Astrocyte (in vitro differentiated cells and primary cell): ENCODE results near the gene ZFR2. TPM values are rescaled to one million over a fixed set of nuclear protein-coding genes. Genes with fewer than 3 reads are reported as not detected.
"Not testable (repeated sequence)": the region's sequence is repeated elsewhere in the genome, so short reads cannot be mapped to it uniquely, and the experiment has no call there.

Experiments
- DNase-seq: peaks from one replicate; pipeline ENCODE4 v3.0.0-alpha.2; 2010; ENCODE audit warnings: low read depth
- FAIRE-seq: peaks from 2 replicates; lab custom pipeline; 2011; peaks lifted over from hg19 to GRCh38; lab: Jason Lieb, UNC
- H2AFZ ChIP-seq: 2 replicates; pipeline ENCODE4 v1.6.0; 2012; ENCODE audit warnings: low read depth, low read length, inconsistent platforms
- H3K27ac ChIP-seq: 2 replicates; pipeline ENCODE4 v1.5.1; 2011; ENCODE audit warnings: low read depth, low read length, inconsistent platforms
- H3K27me3 ChIP-seq: 2 replicates; pipeline ENCODE4 v1.6.0; 2011; ENCODE audit warnings: low read length, inconsistent platforms; ENCODE audit not compliant: insufficient read depth
- H3K36me3 ChIP-seq: 2 replicates; pipeline ENCODE4 v1.5.1; 2011; ENCODE audit warnings: low read length, inconsistent platforms; ENCODE audit not compliant: insufficient read depth
- H3K4me1 ChIP-seq: 2 replicates; pipeline ENCODE4 v1.5.1; 2011; ENCODE audit warnings: low read length, inconsistent platforms; ENCODE audit not compliant: insufficient read depth
- H3K4me2 ChIP-seq: 2 replicates; pipeline ENCODE4 v1.6.0; 2012; ENCODE audit warnings: low read length, inconsistent platforms
- H3K4me3 ChIP-seq: 2 replicates; pipeline ENCODE4 v1.5.1; 2011; ENCODE audit warnings: low read depth, mild to moderate bottlenecking, low read length, inconsistent platforms; ENCODE audit not compliant: insufficient read depth
- H3K79me2 ChIP-seq: 2 replicates; pipeline ENCODE4 v1.6.0; 2012; ENCODE audit warnings: mild to moderate bottlenecking, low read length, inconsistent platforms; ENCODE audit not compliant: insufficient read depth
- H3K9ac ChIP-seq: 2 replicates; pipeline ENCODE4 v1.6.0; 2012; ENCODE audit warnings: mild to moderate bottlenecking, low read length, inconsistent platforms
- H3K9me3 ChIP-seq: 2 replicates; pipeline ENCODE4 v1.5.1; 2012; ENCODE audit warnings: low read depth, mild to moderate bottlenecking, low read length, inconsistent platforms; ENCODE audit not compliant: insufficient read depth
- H4K20me1 ChIP-seq: 2 replicates; pipeline ENCODE4 v1.6.0; 2012; ENCODE audit warnings: low read length, inconsistent platforms; ENCODE audit not compliant: insufficient read depth
- H3K27ac Mint-ChIP-seq: one replicate; pipeline ENCODE4 v1.8.0; 2021; ENCODE audit warnings: mild to moderate bottlenecking, mixed read lengths; ENCODE audit not compliant: unreplicated experiment
- H3K27me3 Mint-ChIP-seq: one replicate; pipeline ENCODE4 v1.8.0; 2021; ENCODE audit warnings: low read depth, mixed read lengths; ENCODE audit not compliant: unreplicated experiment
- H3K36me3 Mint-ChIP-seq: one replicate; pipeline ENCODE4 v1.8.0; 2021; ENCODE audit warnings: low read depth, mixed read lengths; ENCODE audit not compliant: unreplicated experiment
- H3K4me1 Mint-ChIP-seq: one replicate; pipeline ENCODE4 v1.8.0; 2021; ENCODE audit warnings: low read depth, mixed read lengths; ENCODE audit not compliant: unreplicated experiment
- H3K4me3 Mint-ChIP-seq: one replicate; pipeline ENCODE4 v1.8.0; 2021; ENCODE audit warnings: mild to moderate bottlenecking, moderate library complexity, mixed read lengths; ENCODE audit not compliant: unreplicated experiment
- H3K9me3 Mint-ChIP-seq: one replicate; pipeline ENCODE4 v1.8.0; 2021; ENCODE audit warnings: mild to moderate bottlenecking, mixed read lengths; ENCODE audit not compliant: unreplicated experiment
- EZH2 ChIP-seq: IDR thresholded peaks from 2 replicates; pipeline ENCODE4 v1.6.1; 2012; ENCODE audit warnings: mild to moderate bottlenecking, low read length, inconsistent platforms; ENCODE audit not compliant: insufficient read depth
- total RNA-seq: library from RNA; stranded (reverse); gene quantifications from 2 replicates; pipeline ENCODE4 v1.2.1, GENCODE V29; 2021
- TF ChIP-seq, protein P1 (sequence below): IDR thresholded peaks from 2 replicates; pipeline ENCODE4 v1.5.1; 2011; ENCODE audit warnings: low read depth, mild to moderate bottlenecking, inconsistent platforms, low read length, moderate library complexity; ENCODE audit not compliant: insufficient read depth

ZFR2 gene
- total RNA-seq, 1 donor from 2014 or later, result 2.0 TPM

DNA sequence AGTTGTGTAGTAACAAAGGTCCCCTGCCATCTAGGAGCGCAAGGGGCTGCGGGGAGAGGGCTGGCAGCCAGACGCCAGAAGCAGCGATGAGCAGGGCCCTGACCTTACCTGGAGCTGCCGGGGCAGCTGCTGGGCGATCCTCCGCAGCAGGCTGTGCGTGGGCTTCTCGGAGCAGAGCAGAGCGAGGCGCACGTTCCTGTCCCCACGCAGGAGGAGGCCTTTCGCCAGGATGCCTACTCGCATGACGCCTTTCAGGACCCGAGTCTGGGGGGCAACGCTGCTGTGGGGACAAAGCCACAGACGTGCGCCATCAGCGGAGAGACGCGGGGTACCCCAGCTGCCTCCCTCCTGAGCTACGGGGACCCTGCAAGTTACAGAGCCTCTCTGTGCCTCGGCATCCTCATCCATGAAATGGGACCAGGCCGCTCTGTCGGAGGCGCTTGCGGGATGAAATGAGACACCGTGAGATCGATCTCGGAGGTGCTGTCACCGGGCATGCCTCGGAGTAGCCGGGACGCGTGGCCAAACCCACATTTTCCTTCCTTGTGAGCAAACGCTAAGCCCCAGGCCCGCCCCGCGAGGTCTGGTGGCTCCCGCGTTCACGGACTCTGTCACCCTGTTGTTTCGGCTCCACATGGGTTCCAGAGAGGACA lies 52.1 kb downstream of the ZFR2 start:
- no peaks in the 10 kb centered on the region for H3K9me3 Mint-ChIP-seq
- Histone ChIP-seq H4K20me1 (no peaks in the 10 kb centered on the region), H3K79me2 (no peaks in the 10 kb centered on the region), H3K27me3 (no peaks in the 10 kb centered on the region), H3K4me2 (no peak overlapping the region), H3K9me3 (no peaks in the 10 kb centered on the region), H3K27ac (no peak overlapping the region), H3K4me1 (peaks cover 7% of the 10 kb centered on the region), H3K9ac (no peak overlapping the region), H3K36me3 (no peaks in the 10 kb centered on the region), H2AFZ (no peak overlapping the region), H3K4me3 (no peak overlapping the region)
- peaks cover 5% of the 10 kb centered on the region for H3K4me1 Mint-ChIP-seq
- FAIRE-seq (no peak), DNase-seq (no peak)
- H3K27ac Mint-ChIP-seq, result no peak overlapping the region
- peaks cover 1% of the 10 kb centered on the region for H3K27me3 Mint-ChIP-seq
- no peak for TF ChIP-seq EZH2
- TF ChIP-seq, protein P1, sequence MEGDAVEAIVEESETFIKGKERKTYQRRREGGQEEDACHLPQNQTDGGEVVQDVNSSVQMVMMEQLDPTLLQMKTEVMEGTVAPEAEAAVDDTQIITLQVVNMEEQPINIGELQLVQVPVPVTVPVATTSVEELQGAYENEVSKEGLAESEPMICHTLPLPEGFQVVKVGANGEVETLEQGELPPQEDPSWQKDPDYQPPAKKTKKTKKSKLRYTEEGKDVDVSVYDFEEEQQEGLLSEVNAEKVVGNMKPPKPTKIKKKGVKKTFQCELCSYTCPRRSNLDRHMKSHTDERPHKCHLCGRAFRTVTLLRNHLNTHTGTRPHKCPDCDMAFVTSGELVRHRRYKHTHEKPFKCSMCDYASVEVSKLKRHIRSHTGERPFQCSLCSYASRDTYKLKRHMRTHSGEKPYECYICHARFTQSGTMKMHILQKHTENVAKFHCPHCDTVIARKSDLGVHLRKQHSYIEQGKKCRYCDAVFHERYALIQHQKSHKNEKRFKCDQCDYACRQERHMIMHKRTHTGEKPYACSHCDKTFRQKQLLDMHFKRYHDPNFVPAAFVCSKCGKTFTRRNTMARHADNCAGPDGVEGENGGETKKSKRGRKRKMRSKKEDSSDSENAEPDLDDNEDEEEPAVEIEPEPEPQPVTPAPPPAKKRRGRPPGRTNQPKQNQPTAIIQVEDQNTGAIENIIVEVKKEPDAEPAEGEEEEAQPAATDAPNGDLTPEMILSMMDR, result no peak
- no peak overlapping the region for H3K4me3 Mint-ChIP-seq
- no peaks in the 10 kb centered on the region for H3K36me3 Mint-ChIP-seq

DNA sequence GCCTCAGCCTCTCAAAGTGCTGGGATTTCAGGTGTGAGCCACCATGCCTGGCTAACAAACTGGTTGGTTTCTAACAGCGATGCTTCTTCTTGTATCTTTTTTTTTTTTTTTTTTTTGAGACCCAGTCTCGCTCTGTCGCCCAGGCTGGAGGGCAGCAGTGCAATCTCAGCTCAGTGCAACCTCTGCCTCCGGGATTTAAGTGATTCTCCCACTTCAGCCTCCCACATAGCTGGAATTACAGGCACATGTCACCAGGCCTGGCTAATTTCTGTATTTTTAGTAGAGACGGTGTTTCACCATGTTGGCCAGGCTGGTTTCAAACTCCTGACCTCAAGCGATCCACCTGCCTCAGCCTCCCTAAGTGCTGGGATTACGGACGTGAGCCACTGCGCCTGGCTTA lies 52.7 kb downstream of the ZFR2 start:
- not testable (repeated sequence) for H3K27me3 ChIP-seq, H3K4me1 Mint-ChIP-seq, H2AFZ ChIP-seq, H3K9me3 Mint-ChIP-seq, H3K36me3 Mint-ChIP-seq, H3K27ac ChIP-seq, H3K4me3 Mint-ChIP-seq, H3K9ac ChIP-seq, H3K27me3 Mint-ChIP-seq, H3K4me1 ChIP-seq, H4K20me1 ChIP-seq, H3K4me3 ChIP-seq, H3K9me3 ChIP-seq, FAIRE-seq, H3K27ac Mint-ChIP-seq, H3K79me2 ChIP-seq, DNase-seq, H3K36me3 ChIP-seq, H3K4me2 ChIP-seq

DNA sequence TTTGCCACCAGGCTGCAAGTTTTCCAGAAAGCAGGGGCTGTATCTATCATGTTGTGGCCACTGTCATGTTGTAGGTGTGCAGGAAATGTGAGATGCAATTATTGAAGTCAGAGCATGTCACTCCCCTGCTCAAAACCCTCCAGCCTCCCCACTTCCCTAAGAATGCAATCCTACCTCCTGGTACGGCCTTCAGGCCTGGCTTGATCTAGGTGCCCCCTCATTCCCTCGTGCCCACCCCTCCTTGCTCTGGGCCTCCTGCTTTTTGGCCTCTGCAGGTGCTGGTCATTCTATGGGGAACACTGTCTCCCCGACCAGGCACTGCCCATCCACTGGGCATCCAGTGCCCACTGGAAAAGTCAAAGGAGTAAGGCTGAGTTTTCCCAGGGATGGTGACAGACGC lies 54.2 kb downstream of the ZFR2 start:
- no peak for FAIRE-seq
- no peak for TF ChIP-seq EZH2
- TF ChIP-seq, protein P1, result no peak
- Histone ChIP-seq H3K4me3 (no peak overlapping the region), H3K27ac (no peak overlapping the region), H3K9me3 (no peaks in the 10 kb centered on the region), H3K4me2 (no peak overlapping the region), H3K79me2 (no peaks in the 10 kb centered on the region), H4K20me1 (no peaks in the 10 kb centered on the region), H2AFZ (no peak overlapping the region), H3K36me3 (no peaks in the 10 kb centered on the region), H3K9ac (no peak overlapping the region), H3K4me1 (peaks cover 7% of the 10 kb centered on the region), H3K27me3 (no peaks in the 10 kb centered on the region)
- H3K27me3 Mint-ChIP-seq, result no peaks in the 10 kb centered on the region
- no peaks in the 10 kb centered on the region for H3K9me3 Mint-ChIP-seq
- H3K4me1 Mint-ChIP-seq, result peaks cover 5% of the 10 kb centered on the region
- no peak overlapping the region for H3K4me3 Mint-ChIP-seq
- no peak for DNase-seq
- H3K27ac Mint-ChIP-seq, result no peak overlapping the region
- H3K36me3 Mint-ChIP-seq, result no peaks in the 10 kb centered on the region
